GM12878 (cell line): ENCODE data around the gene UBAC2. TPM values are rescaled to one million over a fixed set of nuclear protein-coding genes. Genes with fewer than 3 reads are reported as not detected.

ENCODE experiments used
- ATAC-seq: fragments of 200-7000 bp; cut with Tn5 transposase; 3 replicates; pipeline ENCODE4 v1.9.1; 2020; ENCODE audit warnings: mild to moderate bottlenecking, moderate library complexity
- BruUV-seq: library from RNA; stranded (reverse); fragments of 400-500 nt; replicated peaks from 2 replicates; lab custom pipeline; 2021; lab: Mats Ljungman, UMichigan
- CTCF ChIA-PET: fragments of 300-600 bp; sonication (Branson Sonifier 250); formaldehyde crosslinking; extraction: SDS; loops from one replicate; lab custom pipeline; 2021; ENCODE audit warnings: inconsistent platforms; lab: Yijun Ruan, JAX
- POLR2A ChIA-PET: fragments of 350-600 bp; formaldehyde crosslinking; extraction: SDS; loops from one replicate; lab custom pipeline; 2021; ENCODE audit warnings: inconsistent platforms; lab: Charles Lee
- RAD21 ChIA-PET: fragments of 300-600 bp; sonication (Branson Sonifier 250); formaldehyde crosslinking; loops from one replicate; lab custom pipeline; 2023; ENCODE audit warnings: antibody characterized with exemption; ENCODE audit not compliant: unreplicated experiment; lab: Charles Lee
- SMC1A ChIA-PET: fragments of 300-600 bp; sonication (Branson Sonifier 250); formaldehyde crosslinking; loops from one replicate; lab custom pipeline; 2023; ENCODE audit not compliant: unreplicated experiment, uncharacterized antibody; lab: Charles Lee
- DNase-seq: peaks from one replicate; pipeline ENCODE4 v3.0.0-alpha.2; 2011; ENCODE audit warnings: low read depth, low spot score
- FAIRE-seq: peaks from 3 replicates; lab custom pipeline; 2011; peaks lifted over from hg19 to GRCh38; lab: Jason Lieb, UNC
- H2AFZ ChIP-seq: 2 replicates; pipeline ENCODE4 v1.6.0; 2011; ENCODE audit warnings: low read depth, low read length, control low read depth; ENCODE audit not compliant: control insufficient read depth
- H3K27ac ChIP-seq: 2 replicates; pipeline ENCODE4 v1.5.1; 2011; ENCODE audit warnings: control low read depth; ENCODE audit not compliant: control insufficient read depth, insufficient read depth
- H3K27me3 ChIP-seq, 2 experiments: replicated peaks in 1 of 2; 2 replicates each; pipeline versions ENCODE4 v1.6.0 to v1.6.1; 2011; ENCODE audit warnings: low read length in 1 of 2; ENCODE audit not compliant: control insufficient read depth in 2 of 2, insufficient read depth in 2 of 2
- H3K36me3 ChIP-seq, 2 experiments: 2 replicates each; pipeline ENCODE4 v1.5.1; 2011; ENCODE audit warnings: low read length in 1 of 2; ENCODE audit not compliant: control insufficient read depth in 2 of 2, insufficient read depth in 2 of 2
- H3K4me1 ChIP-seq: 2 replicates; pipeline ENCODE4 v1.6.1; 2011; ENCODE audit warnings: mild to moderate bottlenecking, low read length, moderate library complexity, mixed read lengths; ENCODE audit not compliant: control insufficient read depth, insufficient read depth
- H3K4me2 ChIP-seq: 2 replicates; pipeline ENCODE4 v1.6.0; 2011; ENCODE audit warnings: control low read depth; ENCODE audit not compliant: control insufficient read depth, insufficient read depth
- H3K4me3 ChIP-seq: fragments of 200-600 bp; sonication (generic); 2 replicates; pipeline ENCODE4 v1.5.1; 2016
- H3K79me2 ChIP-seq: 2 replicates; pipeline ENCODE4 v1.6.0; 2011; ENCODE audit warnings: low read length; ENCODE audit not compliant: control insufficient read depth, insufficient read depth
- H3K9ac ChIP-seq: 2 replicates; pipeline ENCODE4 v1.8.0; 2011; ENCODE audit warnings: low read length, control low read depth, mixed read lengths; ENCODE audit not compliant: control insufficient read depth, insufficient read depth
- H3K9me3 ChIP-seq: replicated peaks from 3 replicates; pipeline ENCODE4 v1.5.1; 2011; ENCODE audit warnings: mild to moderate bottlenecking, low read length; ENCODE audit not compliant: control insufficient read depth, insufficient read depth
- H4K20me1 ChIP-seq: 2 replicates; pipeline ENCODE4 v1.6.0; 2011; ENCODE audit not compliant: control insufficient read depth, insufficient read depth
- BHLHE40 ChIP-seq, 2 experiments: fragments of 450-650 bp in 1 of 2; IDR thresholded peaks; 2 replicates each; pipeline ENCODE4 v1.6.1; 2011 to 2017; ENCODE audit warnings: low read depth in 2 of 2, borderline replicate concordance in 1 of 2, improper control_type of control experiment in 1 of 2, low read length in 1 of 2, mild to moderate bottlenecking in 1 of 2
- CBX3 ChIP-seq: fragments of 200-600 bp; sonication (generic); IDR thresholded peaks from 2 replicates; pipeline ENCODE4 v1.6.1; 2016; ENCODE audit warnings: low read depth, borderline replicate concordance
- EP300 ChIP-seq, 2 experiments: fragments of 150-350 bp in 1 of 2; IDR thresholded peaks; 2 replicates each; pipeline ENCODE4 v1.6.1; 2011 to 2012; ENCODE audit warnings: low read depth in 2 of 2, low read length in 2 of 2, borderline replicate concordance in 1 of 2, improper control_type of control experiment in 1 of 2, inconsistent platforms in 1 of 2; ENCODE audit not compliant: control insufficient read depth in 1 of 2
- MEF2A ChIP-seq: IDR thresholded peaks from 2 replicates; pipeline ENCODE4 v1.6.1; 2011; ENCODE audit warnings: low read depth, mild to moderate bottlenecking, low read length, moderate library complexity; ENCODE audit not compliant: insufficient read depth
- POLR2AphosphoS2 ChIP-seq: IDR thresholded peaks from 2 replicates; pipeline ENCODE4 v1.6.1; 2011; ENCODE audit warnings: low read depth, mild to moderate bottlenecking, low read length, improper control_type of control experiment, moderate library complexity
- ZBED1 ChIP-seq: IDR thresholded peaks from 2 replicates; pipeline ENCODE4 v1.6.1; 2016; ENCODE audit warnings: borderline replicate concordance
- WGBS: methylation state at CpG from one replicate; pipeline ENCODE4 v1.1.6; 2016; ENCODE audit warnings: low lambda C conversion rate; ENCODE audit not compliant: insufficient replicate concordance, insufficient coverage; ENCODE audit errors: missing lambda C conversion rate; 5-methylcytosine and 5-hydroxymethylcytosine counted together
- in situ Hi-C: fragments of 300-500 bp; cut with MboI; formaldehyde crosslinking; loops from 9 replicates; pipeline ENCODE4 v1.14.3; 2018; ENCODE audit warnings: mixed read lengths
- intact Hi-C: fragments of 100-400 bp; cut with micrococcal nuclease; formaldehyde crosslinking; loops from one replicate; pipeline ENCODE4 v1.14.2; 2022; ENCODE audit not compliant: unreplicated experiment
- polyA plus RNA-seq, 11 experiments: library from polyadenylated mRNA; depleted of rRNA in 4 of 11; unstranded in 6 of 11; stranded (reverse) in 5 of 11; fragments of >200 nt; fragmentation: Nextera tagmentation in 4 of 11; fragmentation: Illumina TruSeq in 1 of 11; extraction: Ambion mirVana in 4 of 11; extraction: Trizol in 1 of 11; gene quantifications; 1 replicate in 1 of 11; 2 replicates in 10 of 11; pipeline versions ENCODE4 v1.2.1 to v1.2.3, GENCODE V29; 2011 to 2016; ENCODE audit warnings: inconsistent platforms in 2 of 11, missing spikeins in 2 of 11, low read depth in 1 of 11
- total RNA-seq, 4 experiments: library from RNA; depleted of rRNA in 3 of 4; stranded (reverse); fragments of >200 nt in 3 of 4; fragmentation: Illumina TruSeq in 1 of 4; extraction: Trizol in 1 of 4; gene quantifications; 2 replicates each; pipeline versions ENCODE4 v1.2.1 to v1.2.3, GENCODE V29; 2013 to 2021
- TF ChIP-seq, protein P1 (sequence below): IDR thresholded peaks from 2 replicates; pipeline ENCODE4 v1.6.1; 2011; ENCODE audit warnings: low read depth, low read length, improper control_type of control experiment, borderline replicate concordance
- TF ChIP-seq, protein P2 (sequence below): IDR thresholded peaks from 2 replicates; pipeline ENCODE4 v1.6.1; 2012; ENCODE audit warnings: low read length, inconsistent platforms
- TF ChIP-seq, protein P3 (sequence below): fragments of 450-650 bp; IDR thresholded peaks from 2 replicates; pipeline ENCODE4 v1.6.1; 2017; ENCODE audit warnings: antibody characterized with exemption, mild to moderate bottlenecking, moderate library complexity
- TF ChIP-seq, protein P4 (sequence below): fragments of 450-650 bp; IDR thresholded peaks from 2 replicates; pipeline ENCODE4 v1.6.1; 2017; ENCODE audit warnings: mild to moderate bottlenecking, moderate library complexity

The UBAC2 gene
- total and polyA plus RNA-seq, 10 of the 15 experiments (the other 5 are each of a cell fraction or from before 2014, with no cell fraction given), result 3.0 to 54.6 (median 17.4) TPM

DNA sequence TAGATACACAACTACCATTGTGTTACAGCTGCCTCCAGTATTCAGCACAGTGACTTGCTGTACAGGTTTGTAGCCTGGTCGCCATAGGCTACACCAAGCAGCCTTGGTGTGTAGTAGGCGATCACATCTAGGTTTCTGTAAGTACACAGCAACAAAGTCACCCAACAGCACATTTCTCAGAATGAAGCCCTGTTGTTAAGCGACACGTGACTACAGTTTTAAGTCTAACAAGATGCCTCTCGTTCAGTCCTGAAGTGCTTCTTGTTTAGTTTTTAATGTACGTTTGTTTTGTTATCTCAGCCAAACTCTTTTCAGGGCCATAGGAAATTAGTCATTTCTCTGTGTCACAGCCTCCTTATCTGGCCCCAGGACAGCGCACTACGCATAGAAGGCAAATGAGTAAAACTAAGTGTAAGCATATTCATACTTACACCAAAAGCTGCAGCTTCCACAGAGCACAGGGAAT lies 156.5 kb downstream of the UBAC2 start:
- Histone ChIP-seq H3K4me1 (peaks cover 65% of the 10 kb centered on the region), H4K20me1 (no peaks in the 10 kb centered on the region), H3K79me2 (peaks cover 24% of the 10 kb centered on the region), H3K9me3 (no peaks in the 10 kb centered on the region), H3K27ac (peak overlapping the region; percentile 81), H3K4me3 (no peak overlapping the region), H3K36me3 (no peaks in the 10 kb centered on the region; a peak in 2 of 4 replicates), H3K4me2 (peak overlapping the region; percentile 83), H3K27me3 (no peaks in the 10 kb centered on the region), H2AFZ (0 out of 2 replicates have a peak overlapping the region, but pooled peaks have one; percentile 12), H3K9ac (peak overlapping the region; percentile 47)
- in situ Hi-C loops, result no loop called here
- DNase-seq (peak; percentile 61), FAIRE-seq (no peak), ATAC-seq (peak; percentile 49)
- SMC1A ChIA-PET, result interaction anchor here (0.6 to 7.5 kb wide), 15 partner anchors 9 to 181 kb away, joined by 3 to 78 read pairs (median 6); partner anchors contain the start of gene GPR183
- POLR2A ChIA-PET, result interaction anchor here (1.0 to 3.6 kb wide), 9 partner anchors 9 to 69 kb away, joined by 3 to 14 read pairs (median 3); no protein-coding TSS in a partner anchor
- RAD21 ChIA-PET, result interaction anchor here (1.0 to 7.5 kb wide), 10 partner anchors 9 to 91 kb away, joined by 3 to 99 read pairs (median 6); partner anchors contain the start of gene GPR183
- 1% methylated on average over 8 of the region's 8 CpGs for WGBS
- CTCF ChIA-PET, result interaction anchor here (0.9 to 2.3 kb wide), 6 partner anchors 9 to 88 kb away, joined by 3 to 10 read pairs (median 3); no protein-coding TSS in a partner anchor
- no TSS peak for BruUV-seq
- intact Hi-C loops, result loop anchor here (2.0 kb wide), 2 partner anchors 50 to 76 kb away; partner anchors contain the start of gene GPR183
- TF ChIP-seq CBX3 (no peak), MEF2A (0 out of 2 replicates have a peak, but pooled peaks have one; percentile 19), EP300 (IDR thresholded peaks at IDR 0.05; ENCODE audit: borderline replicate concordance in 1 of 2, control insufficient read depth in 1 of 2, low read depth in 2 of 2, low read length in 2 of 2) (peak in 1 of 2 experiments; percentile 25; a peak in 1 of 4 replicates), POLR2AphosphoS2 (no peak), BHLHE40 (IDR thresholded peaks at IDR 0.05; ENCODE audit: borderline replicate concordance in 1 of 2, low read depth in 2 of 2, low read length in 1 of 2) (peak; percentile 73 to 80; a peak in 3 of 4 replicates), ZBED1 (peak; percentile 70)
- TF ChIP-seq, protein P1, sequence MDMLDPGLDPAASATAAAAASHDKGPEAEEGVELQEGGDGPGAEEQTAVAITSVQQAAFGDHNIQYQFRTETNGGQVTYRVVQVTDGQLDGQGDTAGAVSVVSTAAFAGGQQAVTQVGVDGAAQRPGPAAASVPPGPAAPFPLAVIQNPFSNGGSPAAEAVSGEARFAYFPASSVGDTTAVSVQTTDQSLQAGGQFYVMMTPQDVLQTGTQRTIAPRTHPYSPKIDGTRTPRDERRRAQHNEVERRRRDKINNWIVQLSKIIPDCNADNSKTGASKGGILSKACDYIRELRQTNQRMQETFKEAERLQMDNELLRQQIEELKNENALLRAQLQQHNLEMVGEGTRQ, result peak; percentile 29; the same call in 1 of the 2 replicates
- TF ChIP-seq, protein P2, sequence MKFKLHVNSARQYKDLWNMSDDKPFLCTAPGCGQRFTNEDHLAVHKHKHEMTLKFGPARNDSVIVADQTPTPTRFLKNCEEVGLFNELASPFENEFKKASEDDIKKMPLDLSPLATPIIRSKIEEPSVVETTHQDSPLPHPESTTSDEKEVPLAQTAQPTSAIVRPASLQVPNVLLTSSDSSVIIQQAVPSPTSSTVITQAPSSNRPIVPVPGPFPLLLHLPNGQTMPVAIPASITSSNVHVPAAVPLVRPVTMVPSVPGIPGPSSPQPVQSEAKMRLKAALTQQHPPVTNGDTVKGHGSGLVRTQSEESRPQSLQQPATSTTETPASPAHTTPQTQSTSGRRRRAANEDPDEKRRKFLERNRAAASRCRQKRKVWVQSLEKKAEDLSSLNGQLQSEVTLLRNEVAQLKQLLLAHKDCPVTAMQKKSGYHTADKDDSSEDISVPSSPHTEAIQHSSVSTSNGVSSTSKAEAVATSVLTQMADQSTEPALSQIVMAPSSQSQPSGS, result peak; percentile 48; the same call in 1 of the 2 replicates
- TF ChIP-seq, protein P3, sequence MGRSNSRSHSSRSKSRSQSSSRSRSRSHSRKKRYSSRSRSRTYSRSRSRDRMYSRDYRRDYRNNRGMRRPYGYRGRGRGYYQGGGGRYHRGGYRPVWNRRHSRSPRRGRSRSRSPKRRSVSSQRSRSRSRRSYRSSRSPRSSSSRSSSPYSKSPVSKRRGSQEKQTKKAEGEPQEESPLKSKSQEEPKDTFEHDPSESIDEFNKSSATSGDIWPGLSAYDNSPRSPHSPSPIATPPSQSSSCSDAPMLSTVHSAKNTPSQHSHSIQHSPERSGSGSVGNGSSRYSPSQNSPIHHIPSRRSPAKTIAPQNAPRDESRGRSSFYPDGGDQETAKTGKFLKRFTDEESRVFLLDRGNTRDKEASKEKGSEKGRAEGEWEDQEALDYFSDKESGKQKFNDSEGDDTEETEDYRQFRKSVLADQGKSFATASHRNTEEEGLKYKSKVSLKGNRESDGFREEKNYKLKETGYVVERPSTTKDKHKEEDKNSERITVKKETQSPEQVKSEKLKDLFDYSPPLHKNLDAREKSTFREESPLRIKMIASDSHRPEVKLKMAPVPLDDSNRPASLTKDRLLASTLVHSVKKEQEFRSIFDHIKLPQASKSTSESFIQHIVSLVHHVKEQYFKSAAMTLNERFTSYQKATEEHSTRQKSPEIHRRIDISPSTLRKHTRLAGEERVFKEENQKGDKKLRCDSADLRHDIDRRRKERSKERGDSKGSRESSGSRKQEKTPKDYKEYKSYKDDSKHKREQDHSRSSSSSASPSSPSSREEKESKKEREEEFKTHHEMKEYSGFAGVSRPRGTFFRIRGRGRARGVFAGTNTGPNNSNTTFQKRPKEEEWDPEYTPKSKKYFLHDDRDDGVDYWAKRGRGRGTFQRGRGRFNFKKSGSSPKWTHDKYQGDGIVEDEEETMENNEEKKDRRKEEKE, result no peak
- TF ChIP-seq, protein P4, sequence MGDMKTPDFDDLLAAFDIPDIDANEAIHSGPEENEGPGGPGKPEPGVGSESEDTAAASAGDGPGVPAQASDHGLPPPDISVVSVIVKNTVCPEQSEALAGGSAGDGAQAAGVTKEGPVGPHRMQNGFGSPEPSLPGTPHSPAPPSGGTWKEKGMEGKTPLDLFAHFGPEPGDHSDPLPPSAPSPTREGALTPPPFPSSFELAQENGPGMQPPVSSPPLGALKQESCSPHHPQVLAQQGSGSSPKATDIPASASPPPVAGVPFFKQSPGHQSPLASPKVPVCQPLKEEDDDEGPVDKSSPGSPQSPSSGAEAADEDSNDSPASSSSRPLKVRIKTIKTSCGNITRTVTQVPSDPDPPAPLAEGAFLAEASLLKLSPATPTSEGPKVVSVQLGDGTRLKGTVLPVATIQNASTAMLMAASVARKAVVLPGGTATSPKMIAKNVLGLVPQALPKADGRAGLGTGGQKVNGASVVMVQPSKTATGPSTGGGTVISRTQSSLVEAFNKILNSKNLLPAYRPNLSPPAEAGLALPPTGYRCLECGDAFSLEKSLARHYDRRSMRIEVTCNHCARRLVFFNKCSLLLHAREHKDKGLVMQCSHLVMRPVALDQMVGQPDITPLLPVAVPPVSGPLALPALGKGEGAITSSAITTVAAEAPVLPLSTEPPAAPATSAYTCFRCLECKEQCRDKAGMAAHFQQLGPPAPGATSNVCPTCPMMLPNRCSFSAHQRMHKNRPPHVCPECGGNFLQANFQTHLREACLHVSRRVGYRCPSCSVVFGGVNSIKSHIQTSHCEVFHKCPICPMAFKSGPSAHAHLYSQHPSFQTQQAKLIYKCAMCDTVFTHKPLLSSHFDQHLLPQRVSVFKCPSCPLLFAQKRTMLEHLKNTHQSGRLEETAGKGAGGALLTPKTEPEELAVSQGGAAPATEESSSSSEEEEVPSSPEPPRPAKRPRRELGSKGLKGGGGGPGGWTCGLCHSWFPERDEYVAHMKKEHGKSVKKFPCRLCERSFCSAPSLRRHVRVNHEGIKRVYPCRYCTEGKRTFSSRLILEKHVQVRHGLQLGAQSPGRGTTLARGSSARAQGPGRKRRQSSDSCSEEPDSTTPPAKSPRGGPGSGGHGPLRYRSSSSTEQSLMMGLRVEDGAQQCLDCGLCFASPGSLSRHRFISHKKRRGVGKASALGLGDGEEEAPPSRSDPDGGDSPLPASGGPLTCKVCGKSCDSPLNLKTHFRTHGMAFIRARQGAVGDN, result peak; percentile 14; the same call in 1 of the 2 replicates
